ENCODE data around the gene ANKHD1. TPM values are rescaled to one million over a fixed set of nuclear protein-coding genes. Genes with fewer than 3 reads are reported as not detected.

The ANKHD1 gene
- 37.6 and 40.0 TPM in 2 replicates for total RNA-seq

GRCh38 chr5:140401362-140402257, at the start of gene ANKHD1:
Gene ANKHD1 (plus strand): TSS chr5:140401833. CDS start chr5:140401968, 135 bp downstream.

GRCh38 chr5:140360101-140360500, 41.5 kb upstream of the ANKHD1 start, which contains the start of gene SLC4A9:
Gene SLC4A9 (plus strand): TSS chr5:140360194. CDS start chr5:140360237, 43 bp downstream.

GRCh38 chr5:140547508-140548299, 146.1 kb downstream of the ANKHD1 start, which contains the start of gene EIF4EBP3:
Gene EIF4EBP3 (plus strand): TSS chr5:140547662. CDS start chr5:140547738, 76 bp downstream.

GRCh38 chr5:140557136-140557805, 155.6 kb downstream of the ANKHD1 start, which contains the start of gene SRA1:
Gene SRA1 (minus strand): TSS chr5:140557473. CDS start chr5:140557452, 21 bp downstream.

DNA sequence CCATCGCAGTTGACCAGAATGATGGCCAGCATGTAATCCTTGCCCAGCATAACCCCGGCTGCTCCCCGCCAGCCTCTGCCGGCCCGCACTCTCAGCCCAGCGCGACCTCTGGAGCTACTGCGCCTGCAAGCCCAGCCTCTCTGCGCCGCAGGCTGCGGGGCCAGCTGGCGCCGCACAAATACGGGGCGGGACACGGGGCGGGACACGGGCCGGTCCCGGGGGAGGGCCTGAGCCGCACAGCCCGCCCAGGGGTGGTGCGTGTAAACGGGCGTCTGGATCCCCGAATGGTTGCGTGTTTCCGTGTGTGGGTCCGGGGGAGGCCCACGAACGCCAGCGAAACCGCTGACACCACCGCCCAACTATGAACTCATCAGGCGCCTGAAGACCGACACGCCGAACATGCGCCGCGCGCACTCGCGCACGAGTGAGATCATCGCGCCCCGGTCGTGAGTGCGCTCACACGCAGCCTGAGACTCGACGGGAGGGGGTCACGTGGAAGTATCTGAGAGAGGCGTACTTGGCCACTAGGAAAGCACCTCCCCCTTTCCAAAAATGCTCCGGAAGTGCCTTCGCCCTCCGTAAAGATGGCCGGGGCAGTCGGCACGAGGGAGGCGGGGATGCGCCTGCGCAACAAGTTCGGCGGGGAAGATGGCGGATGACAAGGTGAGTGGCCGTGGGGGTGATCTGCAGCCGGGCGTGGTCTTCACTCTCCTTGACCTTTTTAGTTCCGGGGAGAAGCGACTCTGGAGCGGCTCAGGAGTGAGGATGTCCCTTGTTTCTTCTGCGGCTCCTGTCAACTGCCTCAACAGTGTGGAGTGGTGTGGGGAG, 162.8 kb downstream of the ANKHD1 start, which contains the start of the genes APBB3 and SLC35A4:
Gene APBB3 (minus strand): TSS at position 403 of the 828 bp plus-strand sequence. CDS start 353 bp downstream, at position 50.
Gene SLC35A4 (plus strand): TSS at position 633 of the 828 bp plus-strand sequence. CDS start 2,342 bp downstream, outside the sequence.

Other genes with a start within 250 kb of the ANKHD1 start
- gene CYSTM1, start 226.6 kb upstream of the ANKHD1 start, total RNA-seq: 19.0 and 27.5 TPM in 2 replicates
- gene PFDN1, start 98.7 kb upstream of the ANKHD1 start, total RNA-seq: 87.7 and 92.6 TPM in 2 replicates
- gene HBEGF, start 55.2 kb upstream of the ANKHD1 start, total RNA-seq: 16.0 and 18.1 TPM in 2 replicates
- not detected in 2 replicates for gene SLC4A9, start 41.6 kb upstream of the ANKHD1 start, total RNA-seq
- gene EIF4EBP3, start 145.8 kb downstream of the ANKHD1 start, total RNA-seq: 6.0 and 6.3 TPM in 2 replicates
- gene SRA1, start 155.6 kb downstream of the ANKHD1 start, total RNA-seq: 31.1 and 38.7 TPM in 2 replicates
- 7.4 and 8.0 TPM in 2 replicates for gene APBB3, start 162.8 kb downstream of the ANKHD1 start, total RNA-seq
- gene SLC35A4, start 163.0 kb downstream of the ANKHD1 start, total RNA-seq: 40.3 and 45.9 TPM in 2 replicates
- 0.35 TPM in 1 of 2 replicates, not detected in the other for gene CD14, start 231.3 kb downstream of the ANKHD1 start, total RNA-seq
- 20.9 and 39.2 TPM in 2 replicates for gene TMCO6, start 237.6 kb downstream of the ANKHD1 start, total RNA-seq
- gene NDUFA2, start 245.8 kb downstream of the ANKHD1 start, total RNA-seq: 64.0 and 70.0 TPM in 2 replicates
- gene IK, start 246.0 kb downstream of the ANKHD1 start, total RNA-seq: 74.9 and 77.6 TPM in 2 replicates